ENCODE measurements around the gene LRIT3.

Gene LRIT3

DNA sequence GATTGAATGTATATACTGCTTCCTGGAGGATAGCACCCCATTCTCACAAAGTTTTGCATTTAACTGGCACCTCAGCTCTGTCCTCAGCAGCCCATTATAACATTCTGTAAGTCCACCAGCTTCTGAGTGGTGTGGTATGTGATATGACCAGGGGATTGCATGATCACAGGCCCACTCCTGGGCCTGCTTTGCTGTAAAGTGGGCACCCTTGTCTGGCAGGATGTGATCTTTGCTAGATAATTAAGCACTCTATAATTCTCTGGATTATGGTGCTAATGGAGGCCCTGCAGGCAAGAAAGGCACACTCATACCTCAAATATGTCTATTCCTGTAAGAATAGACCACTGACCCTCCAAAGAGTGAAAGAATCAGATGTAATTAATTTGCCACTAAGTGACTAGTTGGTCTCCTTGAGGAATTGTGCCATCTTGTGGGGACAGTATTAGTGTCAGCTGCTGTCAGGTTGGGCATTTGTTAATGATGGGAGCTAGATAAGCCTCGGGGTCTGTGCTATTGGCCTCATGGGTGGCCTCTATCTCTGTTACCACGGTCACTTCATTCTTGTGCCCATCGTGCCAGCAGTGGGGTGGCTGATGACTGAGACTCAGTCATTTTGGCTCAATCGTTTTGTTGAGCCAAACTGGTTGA lies 43.9 kb upstream of the LRIT3 start:
- Histone ChIP-seq H3K4ac (ENCODE audit: low read length) (no peak overlapping the region), H3K4me3 (ENCODE audit: low read length in 2 of 2) (no peak overlapping the region), H2BK15ac (ENCODE audit: low read length) (no peak overlapping the region), H3K4me1 (ENCODE audit: control insufficient read depth in 2 of 2, insufficient read depth in 1 of 2, low read depth in 1 of 2, low read length in 2 of 2) (no peaks in the 10 kb centered on the region), H3K27me3 (ENCODE audit: control insufficient read depth in 3 of 3, insufficient read depth in 3 of 3, low read depth in 1 of 3, low read length in 3 of 3) (peaks cover 0 to 3% (median 0%) of the 10 kb centered on the region in 3 experiments), H2AK5ac (ENCODE audit: low read depth, low read length) (no peak overlapping the region), H3K9ac (ENCODE audit: low read depth, low read length, poor library complexity) (no peak overlapping the region), H3K14ac (ENCODE audit: low read length) (no peak overlapping the region), H2BK12ac (ENCODE audit: low read length) (no peak overlapping the region), H3K36me3 (replicated peaks in 1 of 2; ENCODE audit: control insufficient read depth in 2 of 2, insufficient read depth in 2 of 2, low read length in 2 of 2) (no peaks in the 10 kb centered on the region), H3K79me1 (ENCODE audit: low read depth, low read length) (no peaks in the 10 kb centered on the region), H2BK5ac (ENCODE audit: low read length) (no peak overlapping the region), H3K23ac (ENCODE audit: low read depth, low read length, poor library complexity) (no peak overlapping the region), H3K18ac (ENCODE audit: low read length) (no peak overlapping the region), H3K9me3 (replicated peaks in 1 of 2; ENCODE audit: control insufficient read depth in 2 of 2, insufficient read depth in 1 of 2, low read depth in 1 of 2, low read length in 2 of 2) (peaks cover 0 to 2% of the 10 kb centered on the region in 2 donors), H3K27ac (replicated peaks; ENCODE audit: low read length) (no peak overlapping the region), H4K91ac (ENCODE audit: low read depth, low read length, poor library complexity) (no peak overlapping the region), H4K8ac (ENCODE audit: low read depth, low read length) (no peak overlapping the region), H2AFZ (ENCODE audit: low read length) (no peak overlapping the region), H2BK120ac (ENCODE audit: low read depth, low read length) (no peak overlapping the region), H3K4me2 (ENCODE audit: insufficient read depth, low read length, poor library complexity, severe bottlenecking) (no peak overlapping the region)
- DNase-seq (ENCODE audit: low spot score), result peak; percentile 45
- WGBS, 2 donors (ENCODE audit: extremely low coverage in 2 of 2, insufficient read length in 2 of 2, insufficient replicate concordance in 1 of 2), result no CpG with 5 or more reads among the region's 4 CpGs

DNA sequence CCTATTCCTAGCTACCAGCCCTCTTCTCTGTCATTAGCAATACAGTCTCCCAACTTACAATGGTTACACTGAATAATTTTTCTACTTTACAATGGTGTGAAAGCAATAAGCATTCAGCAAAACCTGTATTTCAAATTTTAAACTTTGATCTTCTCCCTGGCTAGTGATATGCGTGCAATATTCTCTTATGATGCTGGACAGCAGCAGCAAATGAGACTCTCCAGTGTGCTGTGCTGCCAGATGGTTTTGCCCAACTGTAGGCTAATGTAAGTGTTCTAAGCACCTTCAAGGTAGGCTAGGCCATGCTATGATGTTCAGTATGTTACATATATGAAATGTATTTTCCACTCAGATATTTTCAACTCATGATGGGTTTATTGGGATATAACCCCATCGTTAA lies 38.3 kb upstream of the LRIT3 start:
- Histone ChIP-seq H2BK12ac (ENCODE audit: low read length) (no peak overlapping the region), H2AFZ (ENCODE audit: low read length) (no peak overlapping the region), H3K4me1 (ENCODE audit: control insufficient read depth in 2 of 2, insufficient read depth in 1 of 2, low read depth in 1 of 2, low read length in 2 of 2) (peaks cover 0 to 5% of the 10 kb centered on the region in 2 donors), H3K9ac (ENCODE audit: low read depth, low read length, poor library complexity) (no peak overlapping the region), H2BK15ac (ENCODE audit: low read length) (no peak overlapping the region), H2AK5ac (ENCODE audit: low read depth, low read length) (no peak overlapping the region), H3K4ac (ENCODE audit: low read length) (no peak overlapping the region), H2BK120ac (ENCODE audit: low read depth, low read length) (no peak overlapping the region), H4K8ac (ENCODE audit: low read depth, low read length) (no peak overlapping the region), H3K23ac (ENCODE audit: low read depth, low read length, poor library complexity) (no peak overlapping the region), H3K36me3 (replicated peaks in 1 of 2; ENCODE audit: control insufficient read depth in 2 of 2, insufficient read depth in 2 of 2, low read length in 2 of 2) (no peaks in the 10 kb centered on the region), H3K27ac (replicated peaks; ENCODE audit: low read length) (no peak overlapping the region), H3K9me3 (replicated peaks in 1 of 2; ENCODE audit: control insufficient read depth in 2 of 2, insufficient read depth in 1 of 2, low read depth in 1 of 2, low read length in 2 of 2) (peaks cover 0 to 2% of the 10 kb centered on the region in 2 donors), H2BK5ac (ENCODE audit: low read length) (no peak overlapping the region), H3K79me1 (ENCODE audit: low read depth, low read length) (no peaks in the 10 kb centered on the region), H3K14ac (ENCODE audit: low read length) (no peak overlapping the region), H3K4me2 (ENCODE audit: insufficient read depth, low read length, poor library complexity, severe bottlenecking) (no peak overlapping the region), H4K91ac (ENCODE audit: low read depth, low read length, poor library complexity) (no peak overlapping the region), H3K4me3 (ENCODE audit: low read length in 2 of 2) (no peak overlapping the region), H3K18ac (ENCODE audit: low read length) (no peak overlapping the region), H3K27me3 (ENCODE audit: control insufficient read depth in 3 of 3, insufficient read depth in 3 of 3, low read depth in 1 of 3, low read length in 3 of 3) (no peaks in the 10 kb centered on the region)
- WGBS, 2 donors (ENCODE audit: extremely low coverage in 2 of 2, insufficient read length in 2 of 2, insufficient replicate concordance in 1 of 2), result no CpG with 5 or more reads among the region's 2 CpGs
- DNase-seq (ENCODE audit: low spot score), result no peak

DNA sequence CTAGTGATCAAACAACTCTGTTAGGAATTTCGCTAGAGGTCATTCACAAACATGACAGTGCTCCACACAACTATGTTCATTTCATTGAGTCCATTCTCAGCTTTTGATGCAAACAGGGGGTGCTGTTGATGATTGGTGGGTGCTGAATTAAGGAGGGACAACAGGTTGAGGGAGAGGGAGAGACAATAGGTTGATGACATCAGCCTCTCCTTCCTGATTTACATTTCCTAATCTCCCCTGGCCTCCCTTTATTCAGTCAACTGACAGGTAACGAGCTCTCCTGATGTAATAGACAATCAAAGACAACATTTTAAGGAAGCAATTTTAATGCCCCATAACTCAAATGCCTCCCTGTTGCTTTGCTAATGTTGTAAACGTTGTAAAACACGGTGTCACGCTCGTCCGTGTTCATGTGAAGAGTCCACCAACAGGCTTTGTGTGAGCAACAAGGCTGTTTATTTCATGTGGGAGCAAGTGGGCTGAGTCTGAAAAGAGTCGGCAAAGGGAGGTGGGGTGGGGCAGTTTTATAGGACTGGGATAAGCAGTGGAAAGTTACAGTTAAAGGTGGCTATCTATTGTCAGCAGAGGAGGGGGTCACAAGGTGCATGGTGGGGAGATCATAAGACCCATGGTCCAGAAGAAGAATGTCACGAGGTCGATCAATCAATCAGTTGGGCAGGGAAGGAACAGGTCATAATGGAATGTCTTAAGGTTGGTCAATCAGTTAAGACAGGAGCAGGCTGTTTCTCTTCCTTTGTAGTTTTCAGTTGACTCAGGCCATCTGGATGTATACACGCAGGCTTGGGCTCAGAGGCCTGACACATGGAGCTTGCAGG lies 37.1 kb upstream of the LRIT3 start:
- no CpG with 5 or more reads among the region's 11 CpGs for WGBS, 2 donors (ENCODE audit: extremely low coverage in 2 of 2, insufficient read length in 2 of 2, insufficient replicate concordance in 1 of 2)

DNA sequence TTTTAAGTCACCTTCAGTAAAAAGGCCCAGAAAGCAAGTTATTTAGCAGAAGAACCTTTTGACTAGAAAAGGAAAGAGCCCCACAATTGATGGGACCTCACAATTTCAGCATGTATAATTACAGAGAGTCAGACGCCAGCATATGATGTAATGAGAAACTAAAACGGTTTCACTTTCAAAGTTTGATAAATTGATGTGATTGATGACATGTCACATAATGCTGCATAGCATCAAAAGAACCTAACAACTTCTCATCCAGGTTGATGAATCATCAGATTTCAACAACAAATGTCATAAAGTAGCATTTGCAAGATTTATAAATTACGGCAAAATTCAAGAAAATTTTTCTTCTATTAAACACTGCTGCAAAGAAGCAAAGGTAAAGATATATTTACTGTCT lies 36.2 kb upstream of the LRIT3 start:
- H3K4me1 ChIP-seq (ENCODE audit: control insufficient read depth in 2 of 2, insufficient read depth in 1 of 2, low read depth in 1 of 2, low read length in 2 of 2), result peaks cover 1 to 7% of the 10 kb centered on the region in 2 donors
- peaks cover 0 to 2% of the 10 kb centered on the region in 2 donors for H3K9me3 ChIP-seq (replicated peaks in 1 of 2; ENCODE audit: control insufficient read depth in 2 of 2, insufficient read depth in 1 of 2, low read depth in 1 of 2, low read length in 2 of 2)
- no peak overlapping the region for H2BK5ac ChIP-seq (ENCODE audit: low read length)
- H2AK5ac ChIP-seq (ENCODE audit: low read depth, low read length), result no peak overlapping the region
- no peaks in the 10 kb centered on the region for H3K36me3 ChIP-seq (replicated peaks in 1 of 2; ENCODE audit: control insufficient read depth in 2 of 2, insufficient read depth in 2 of 2, low read length in 2 of 2)
- no peak overlapping the region for H3K4me3 ChIP-seq (ENCODE audit: low read length in 2 of 2)
- H3K9ac ChIP-seq (ENCODE audit: low read depth, low read length, poor library complexity), result no peak overlapping the region
- no peaks in the 10 kb centered on the region for H3K27me3 ChIP-seq (ENCODE audit: control insufficient read depth in 3 of 3, insufficient read depth in 3 of 3, low read depth in 1 of 3, low read length in 3 of 3)
- no peak overlapping the region for H3K4me2 ChIP-seq (ENCODE audit: insufficient read depth, low read length, poor library complexity, severe bottlenecking)
- H3K79me1 ChIP-seq (ENCODE audit: low read depth, low read length), result peaks cover 4% of the 10 kb centered on the region
- no peak overlapping the region for H3K18ac ChIP-seq (ENCODE audit: low read length)
- WGBS, 2 donors (ENCODE audit: extremely low coverage in 2 of 2, insufficient read length in 2 of 2, insufficient replicate concordance in 1 of 2), result no CpG with 5 or more reads among the region's 3 CpGs
- H4K91ac ChIP-seq (ENCODE audit: low read depth, low read length, poor library complexity), result no peak overlapping the region
- no peak overlapping the region for H4K8ac ChIP-seq (ENCODE audit: low read depth, low read length)
- DNase-seq (ENCODE audit: low spot score), result no peak
- no peak overlapping the region for H3K14ac ChIP-seq (ENCODE audit: low read length)
- no peak overlapping the region for H3K23ac ChIP-seq (ENCODE audit: low read depth, low read length, poor library complexity)
- H2AFZ ChIP-seq (ENCODE audit: low read length), result no peak overlapping the region
- H2BK12ac ChIP-seq (ENCODE audit: low read length), result no peak overlapping the region
- no peak overlapping the region for H2BK15ac ChIP-seq (ENCODE audit: low read length)
- no peak overlapping the region for H2BK120ac ChIP-seq (ENCODE audit: low read depth, low read length)
- no peak overlapping the region for H3K27ac ChIP-seq (replicated peaks; ENCODE audit: low read length)
- H3K4ac ChIP-seq (ENCODE audit: low read length), result no peak overlapping the region

More for the DNA sequence above, 37.1 kb upstream of the LRIT3 start:
- no peak overlapping the region for H2BK12ac ChIP-seq (ENCODE audit: low read length)
- peaks cover 0 to 5% of the 10 kb centered on the region in 2 donors for H3K4me1 ChIP-seq (ENCODE audit: control insufficient read depth in 2 of 2, insufficient read depth in 1 of 2, low read depth in 1 of 2, low read length in 2 of 2)
- no peak for DNase-seq (ENCODE audit: low spot score)
- no peak overlapping the region for H4K91ac ChIP-seq (ENCODE audit: low read depth, low read length, poor library complexity)
- H3K14ac ChIP-seq (ENCODE audit: low read length), result no peak overlapping the region
- H3K4me2 ChIP-seq (ENCODE audit: insufficient read depth, low read length, poor library complexity, severe bottlenecking), result no peak overlapping the region
- no peak overlapping the region for H2BK15ac ChIP-seq (ENCODE audit: low read length)
- H3K18ac ChIP-seq (ENCODE audit: low read length), result no peak overlapping the region
- no peaks in the 10 kb centered on the region for H3K27me3 ChIP-seq (ENCODE audit: control insufficient read depth in 3 of 3, insufficient read depth in 3 of 3, low read depth in 1 of 3, low read length in 3 of 3)
- H3K36me3 ChIP-seq (replicated peaks in 1 of 2; ENCODE audit: control insufficient read depth in 2 of 2, insufficient read depth in 2 of 2, low read length in 2 of 2), result no peaks in the 10 kb centered on the region
- no peak overlapping the region for H2BK120ac ChIP-seq (ENCODE audit: low read depth, low read length)
- no peak overlapping the region for H2AFZ ChIP-seq (ENCODE audit: low read length)
- no peak overlapping the region for H2BK5ac ChIP-seq (ENCODE audit: low read length)
- no peak overlapping the region for H3K9ac ChIP-seq (ENCODE audit: low read depth, low read length, poor library complexity)
- H3K27ac ChIP-seq (replicated peaks; ENCODE audit: low read length), result no peak overlapping the region
- peaks cover 0 to 2% of the 10 kb centered on the region in 2 donors for H3K9me3 ChIP-seq (replicated peaks in 1 of 2; ENCODE audit: control insufficient read depth in 2 of 2, insufficient read depth in 1 of 2, low read depth in 1 of 2, low read length in 2 of 2)
- H3K79me1 ChIP-seq (ENCODE audit: low read depth, low read length), result peaks cover 1% of the 10 kb centered on the region
- H3K4me3 ChIP-seq (ENCODE audit: low read length in 2 of 2), result no peak overlapping the region
- H3K4ac ChIP-seq (ENCODE audit: low read length), result no peak overlapping the region
- no peak overlapping the region for H4K8ac ChIP-seq (ENCODE audit: low read depth, low read length)
- no peak overlapping the region for H2AK5ac ChIP-seq (ENCODE audit: low read depth, low read length)
- H3K23ac ChIP-seq (ENCODE audit: low read depth, low read length, poor library complexity), result no peak overlapping the region
